Cardiac muscle cell (in vitro differentiated cells and primary cell): ENCODE results near the gene SRRT. TPM values are rescaled to one million over a fixed set of nuclear protein-coding genes. Genes with fewer than 3 reads are reported as not detected.

Source experiments
- DNase-seq, 2 donors: peaks; one replicate each; pipeline versions ENCODE4 v3.0.0 to v3.0.0-alpha.2; 2010 to 2017; ENCODE audit warnings: low read depth in 1 of 2, low spot score in 1 of 2
- H3K27ac ChIP-seq: fragments of 200-600 bp; sonication (generic); 2 replicates; pipeline ENCODE4 v1.5.1; 2016
- H3K27me3 ChIP-seq: fragments of 200-600 bp; sonication (generic); 2 replicates; pipeline ENCODE4 v1.6.0; 2016; ENCODE audit warnings: control low read depth
- H3K36me3 ChIP-seq: fragments of 200-600 bp; sonication (generic); 2 replicates; pipeline ENCODE4 v1.5.1; 2016; ENCODE audit warnings: control low read depth
- H3K4me1 ChIP-seq: fragments of 200-600 bp; sonication (generic); 2 replicates; pipeline ENCODE4 v1.8.1; 2017; ENCODE audit warnings: low read depth, mild to moderate bottlenecking, mixed run types
- H3K4me3 ChIP-seq: fragments of 200-600 bp; sonication (generic); 2 replicates; pipeline ENCODE4 v1.5.1; 2016; ENCODE audit warnings: mild to moderate bottlenecking
- H3K9me3 ChIP-seq: fragments of 200-600 bp; sonication (generic); 2 replicates; pipeline ENCODE4 v1.5.1; 2017; ENCODE audit warnings: low read depth, mild to moderate bottlenecking, control low read depth
- polyA plus RNA-seq: library from polyadenylated mRNA; unstranded; fragments of >200 nt; fragmentation: Nextera tagmentation; extraction: Ambion mirVana; gene quantifications from 2 replicates; pipeline ENCODE4 v1.2.1, GENCODE V29; 2016
- total RNA-seq: library from RNA; depleted of rRNA; stranded (reverse); fragments of >200 nt; gene quantifications from 2 replicates; pipeline ENCODE4 v1.2.3, GENCODE V29; 2016
- TF ChIP-seq, protein P1 (sequence below): IDR thresholded peaks from 2 replicates; pipeline ENCODE4 v1.5.1; 2012; ENCODE audit warnings: low read depth, mild to moderate bottlenecking, low read length

SRRT gene
- total and polyA plus RNA-seq, 2 experiments from 2014 or later = 78.6 to 148 TPM

DNA sequence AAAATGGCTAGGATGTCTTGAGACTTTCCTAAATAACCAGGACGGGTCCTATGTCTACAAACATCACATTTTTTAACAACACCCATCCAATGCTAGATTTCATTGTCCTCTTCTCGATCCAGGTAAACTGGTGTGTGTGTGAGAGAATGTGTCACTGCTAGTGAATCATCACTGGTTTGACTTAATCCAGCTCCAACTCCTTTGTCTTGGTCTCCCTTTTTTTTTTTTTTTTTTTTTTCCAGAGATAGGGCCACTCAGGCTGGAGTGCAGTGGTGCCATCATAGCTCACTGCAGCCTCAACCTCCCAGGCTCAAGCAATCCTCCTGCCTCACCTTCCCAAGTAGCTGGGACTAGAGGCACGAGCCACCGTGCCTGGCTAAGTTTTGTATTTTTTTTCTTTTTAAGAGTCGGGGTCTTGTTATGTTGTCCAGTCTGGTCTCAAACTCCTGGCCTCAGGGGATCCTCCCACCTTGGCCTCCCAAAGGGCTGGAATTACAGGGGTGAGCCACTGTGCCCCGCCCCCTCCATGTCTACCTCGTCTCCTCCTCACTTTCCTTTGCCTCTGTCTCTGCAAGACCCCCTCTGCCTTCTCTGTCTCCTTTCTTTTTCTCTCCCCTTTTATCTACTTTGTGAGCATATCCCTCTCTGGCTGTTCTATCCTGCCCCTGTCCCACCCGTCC, 16.8 kb downstream of the SRRT start:
- no peak overlapping the region for H3K4me3 ChIP-seq
- peaks cover 13% of the 10 kb centered on the region for H3K27me3 ChIP-seq
- no peak for DNase-seq
- peaks cover 13% of the 10 kb centered on the region for H3K4me1 ChIP-seq
- H3K27ac ChIP-seq = no peak overlapping the region
- TF ChIP-seq, protein P1, sequence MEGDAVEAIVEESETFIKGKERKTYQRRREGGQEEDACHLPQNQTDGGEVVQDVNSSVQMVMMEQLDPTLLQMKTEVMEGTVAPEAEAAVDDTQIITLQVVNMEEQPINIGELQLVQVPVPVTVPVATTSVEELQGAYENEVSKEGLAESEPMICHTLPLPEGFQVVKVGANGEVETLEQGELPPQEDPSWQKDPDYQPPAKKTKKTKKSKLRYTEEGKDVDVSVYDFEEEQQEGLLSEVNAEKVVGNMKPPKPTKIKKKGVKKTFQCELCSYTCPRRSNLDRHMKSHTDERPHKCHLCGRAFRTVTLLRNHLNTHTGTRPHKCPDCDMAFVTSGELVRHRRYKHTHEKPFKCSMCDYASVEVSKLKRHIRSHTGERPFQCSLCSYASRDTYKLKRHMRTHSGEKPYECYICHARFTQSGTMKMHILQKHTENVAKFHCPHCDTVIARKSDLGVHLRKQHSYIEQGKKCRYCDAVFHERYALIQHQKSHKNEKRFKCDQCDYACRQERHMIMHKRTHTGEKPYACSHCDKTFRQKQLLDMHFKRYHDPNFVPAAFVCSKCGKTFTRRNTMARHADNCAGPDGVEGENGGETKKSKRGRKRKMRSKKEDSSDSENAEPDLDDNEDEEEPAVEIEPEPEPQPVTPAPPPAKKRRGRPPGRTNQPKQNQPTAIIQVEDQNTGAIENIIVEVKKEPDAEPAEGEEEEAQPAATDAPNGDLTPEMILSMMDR = no peak
- no peaks in the 10 kb centered on the region for H3K9me3 ChIP-seq
- H3K36me3 ChIP-seq = peaks cover 20% of the 10 kb centered on the region

DNA sequence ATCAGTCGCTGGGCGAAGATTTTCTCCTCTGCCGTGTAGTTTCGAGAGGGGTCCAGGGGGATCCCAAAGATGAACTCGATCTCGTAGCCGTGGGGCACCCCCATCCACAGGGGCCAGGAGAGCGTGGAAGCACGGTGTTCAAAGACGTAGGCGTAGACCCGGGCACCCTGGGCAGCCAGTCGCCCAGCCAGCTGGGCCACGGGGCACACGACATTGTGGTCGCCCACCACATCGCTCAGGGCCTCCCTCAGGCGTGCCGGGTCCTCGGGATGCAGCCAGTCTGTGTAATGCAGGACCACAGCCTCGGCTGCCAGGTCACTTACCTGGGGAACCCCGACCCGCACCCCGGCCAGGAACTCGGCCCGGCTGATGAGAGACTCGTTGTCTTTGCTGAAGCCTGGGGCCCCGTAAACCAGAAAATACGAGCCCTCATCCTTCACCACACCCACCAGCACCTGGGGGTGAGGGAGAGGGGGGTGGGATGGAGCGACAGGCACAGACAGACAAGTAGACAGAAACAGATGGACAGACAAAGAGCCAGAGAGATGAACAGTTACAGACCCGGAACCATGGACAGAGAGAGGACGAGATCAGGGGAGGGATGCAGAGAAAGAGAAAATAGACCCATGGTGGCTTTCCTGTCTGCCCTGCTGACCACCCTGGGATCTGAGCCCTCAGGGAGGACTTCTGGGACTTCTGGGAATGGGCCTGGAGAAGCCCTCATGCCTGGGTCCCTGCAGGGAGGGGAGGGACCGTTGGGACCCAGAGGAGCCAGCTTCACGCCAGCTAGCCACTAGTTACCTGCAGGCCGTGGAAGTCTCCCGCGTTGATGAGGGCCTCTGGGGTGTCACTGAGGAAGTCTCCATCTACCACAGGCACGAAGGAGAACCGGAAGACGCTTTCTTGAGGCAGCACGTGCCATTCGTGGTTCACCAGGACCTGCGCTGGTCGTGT, 17.7 kb downstream of the SRRT start:
- TF ChIP-seq, protein P1 = no peak
- Histone ChIP-seq H3K4me3 (no peak overlapping the region), H3K27ac (no peak overlapping the region), H3K36me3 (peaks cover 11% of the 10 kb centered on the region), H3K4me1 (peaks cover 13% of the 10 kb centered on the region), H3K27me3 (peaks cover 21% of the 10 kb centered on the region), H3K9me3 (no peaks in the 10 kb centered on the region)
- DNase-seq = no peak

DNA sequence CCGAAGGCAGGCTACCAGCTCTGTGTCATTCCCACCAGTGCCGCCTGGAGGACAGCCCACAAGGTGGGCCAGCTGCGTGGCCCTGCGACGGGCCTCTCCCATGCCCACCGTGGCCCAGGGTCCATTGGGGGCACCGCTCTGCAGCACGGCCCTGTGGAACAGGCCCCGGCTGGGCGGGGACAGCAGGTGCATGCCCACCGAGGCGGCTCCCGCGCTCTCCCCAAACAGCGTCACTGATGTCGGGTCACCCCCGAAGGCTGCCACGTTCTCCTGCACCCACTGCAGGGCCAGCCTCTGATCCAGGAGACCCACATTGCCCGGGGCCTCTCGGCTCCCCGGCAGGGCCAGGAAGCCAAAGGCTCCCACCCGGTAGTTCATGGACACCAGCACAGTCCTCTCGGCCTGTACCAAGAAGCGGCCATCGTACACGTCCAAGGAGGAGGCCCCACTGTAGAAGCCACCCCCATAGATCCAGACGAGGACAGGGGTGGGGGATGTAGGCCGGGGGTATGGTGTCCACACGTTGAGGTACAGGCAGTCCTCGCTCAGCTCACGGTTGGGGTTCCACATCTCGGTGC, 18.5 kb downstream of the SRRT start:
- DNase-seq = no peak
- TF ChIP-seq, protein P1 = no peak
- Histone ChIP-seq H3K9me3 (no peaks in the 10 kb centered on the region), H3K27me3 (peaks cover 25% of the 10 kb centered on the region), H3K36me3 (peaks cover 3% of the 10 kb centered on the region), H3K4me1 (peaks cover 12% of the 10 kb centered on the region), H3K27ac (no peak overlapping the region), H3K4me3 (no peak overlapping the region)

DNA sequence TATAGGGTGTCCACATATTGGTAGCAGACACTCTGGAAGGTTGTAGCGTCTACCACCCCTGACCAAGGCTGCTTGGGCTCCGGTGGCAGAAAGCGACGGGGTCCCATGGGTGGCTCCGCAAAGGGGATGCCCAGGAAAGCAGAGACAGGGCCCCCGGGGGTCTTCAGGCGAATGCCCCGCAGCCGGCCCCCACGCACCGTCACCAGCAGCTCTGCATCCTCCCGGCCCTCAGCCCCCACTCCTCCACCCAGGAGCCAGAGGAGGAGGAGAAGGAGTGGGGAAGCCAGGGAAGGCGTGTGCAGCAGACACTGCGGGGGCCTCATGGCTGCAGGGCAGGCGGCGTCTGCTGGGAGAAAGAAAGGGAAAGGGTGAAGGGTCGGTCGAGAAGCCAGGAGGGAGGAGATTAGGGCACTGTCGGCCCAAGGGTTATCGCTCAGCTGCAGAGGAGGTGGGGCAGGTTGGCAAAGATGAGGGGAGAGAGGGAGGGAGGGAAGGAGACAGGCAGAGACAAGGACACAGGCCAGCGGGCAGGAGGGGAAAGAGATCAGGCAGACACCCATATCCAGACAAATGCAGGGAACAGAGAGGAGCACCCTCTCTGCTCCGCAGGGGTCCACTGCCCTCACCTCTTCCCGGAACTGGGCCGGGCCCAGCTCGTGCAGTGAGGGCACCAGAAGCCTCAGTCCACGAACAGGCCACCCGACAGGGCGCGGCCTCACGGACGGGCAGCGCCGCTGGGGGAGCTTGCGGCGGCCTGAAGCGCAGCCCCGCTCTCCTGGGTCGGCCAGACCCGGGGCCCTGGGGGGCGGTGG, 19.2 kb downstream of the SRRT start:
- H3K9me3 ChIP-seq = no peaks in the 10 kb centered on the region
- no peak for DNase-seq
- peak overlapping the region; percentile 62 for H3K4me3 ChIP-seq
- peaks cover 7% of the 10 kb centered on the region for H3K4me1 ChIP-seq
- no peak overlapping the region for H3K27ac ChIP-seq
- peaks cover 25% of the 10 kb centered on the region for H3K27me3 ChIP-seq
- TF ChIP-seq, protein P1 = no peak
- no peaks in the 10 kb centered on the region for H3K36me3 ChIP-seq
